Measurements from ENCODE around the gene LRP1B. TPM values are rescaled to one million over a fixed set of nuclear protein-coding genes. Genes with fewer than 3 reads are reported as not detected.
"Not testable (repeated sequence)": the region's sequence is repeated elsewhere in the genome, so short reads cannot be mapped to it uniquely, and the experiment has no call there.

LRP1B gene
- total RNA-seq, 2 donors from 2014 or later: 0.09 to 0.59 TPM

DNA sequence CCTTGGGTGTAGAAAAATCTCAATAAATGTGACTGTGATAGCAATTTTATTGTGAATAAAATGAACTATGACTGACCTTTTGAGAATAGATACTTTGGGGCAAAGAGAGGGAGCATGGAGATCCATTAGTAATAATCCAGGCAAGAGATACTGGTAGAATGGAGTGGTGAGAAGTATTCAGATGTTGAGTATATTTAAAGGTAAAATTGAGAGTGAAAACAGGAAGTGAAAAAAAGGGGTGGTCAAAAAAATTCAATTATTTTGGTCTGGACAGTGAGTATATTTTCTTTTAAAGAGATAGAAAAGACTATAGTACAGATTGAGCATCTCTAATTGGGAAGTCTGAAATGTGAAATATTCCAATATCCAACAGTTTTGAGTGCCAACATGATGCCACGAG lies 1835.0 kb downstream of the LRP1B start:
- intact Hi-C loops (cut with DNase I, micrococcal nuclease): no loop called here
- no peak for ATAC-seq
- DNase-seq: no peak

DNA sequence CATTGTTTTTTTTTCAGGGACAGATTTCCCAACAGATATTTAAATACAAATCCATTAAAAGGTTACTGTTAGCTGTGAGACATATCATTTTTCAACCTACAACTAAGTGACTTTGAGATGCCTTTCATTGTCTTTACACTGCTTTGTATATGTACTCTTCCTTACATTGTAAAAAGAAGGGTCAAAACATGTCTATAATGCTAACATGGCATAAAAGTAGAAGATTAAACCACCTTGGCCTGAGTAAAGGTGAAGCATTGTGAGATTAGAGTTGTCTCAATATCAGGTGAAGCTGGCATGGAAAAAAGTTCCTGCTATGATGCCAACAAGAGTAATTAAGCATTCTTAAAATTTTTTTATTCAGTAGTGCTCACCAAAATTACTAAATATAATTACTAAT lies 1842.1 kb downstream of the LRP1B start:
- no peak for ATAC-seq
- DNase-seq: no peak
- intact Hi-C loops (cut with DNase I, micrococcal nuclease): no loop called here

DNA sequence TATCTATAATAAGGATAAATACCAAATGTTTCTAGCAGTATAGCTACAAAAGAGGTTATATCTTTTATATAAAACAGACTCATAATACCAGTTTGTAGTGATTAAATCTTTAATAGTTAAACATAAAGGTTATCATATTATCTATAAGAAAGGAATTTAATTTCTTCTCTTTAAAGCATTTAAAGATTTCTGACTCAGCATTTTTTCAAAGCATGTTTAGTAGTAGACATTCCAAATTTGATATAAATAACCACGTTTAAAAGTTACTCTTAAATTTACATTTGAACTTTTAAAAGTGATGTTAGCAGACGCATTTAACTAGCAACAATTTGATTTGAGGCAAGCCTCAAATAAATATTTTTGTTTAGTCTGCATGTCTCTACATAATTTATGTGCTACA lies 1842.6 kb downstream of the LRP1B start:
- ATAC-seq: no peak
- DNase-seq: no peak
- intact Hi-C loops (cut with DNase I, micrococcal nuclease): no loop called here

DNA sequence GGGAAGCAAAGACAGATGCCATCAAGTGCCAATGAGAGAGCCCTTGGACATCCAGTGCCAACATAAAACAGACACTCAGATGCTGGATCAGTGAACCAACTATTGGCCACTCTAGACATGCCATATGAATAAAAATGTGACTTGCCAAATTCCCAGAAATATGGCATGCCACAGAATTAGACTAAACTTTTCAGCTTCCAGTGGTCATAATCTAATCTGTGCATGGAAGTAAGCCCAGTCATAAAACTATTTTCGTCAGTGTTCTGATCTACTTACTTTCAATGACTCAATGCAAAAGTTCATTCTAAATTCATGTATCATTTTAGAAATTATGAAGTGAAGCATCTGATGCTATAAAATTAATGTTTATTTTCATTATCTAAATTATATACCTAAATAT lies 1844.4 kb downstream of the LRP1B start:
- ATAC-seq (no peak), DNase-seq (no peak)
- intact Hi-C loops (cut with DNase I, micrococcal nuclease): no loop called here

DNA sequence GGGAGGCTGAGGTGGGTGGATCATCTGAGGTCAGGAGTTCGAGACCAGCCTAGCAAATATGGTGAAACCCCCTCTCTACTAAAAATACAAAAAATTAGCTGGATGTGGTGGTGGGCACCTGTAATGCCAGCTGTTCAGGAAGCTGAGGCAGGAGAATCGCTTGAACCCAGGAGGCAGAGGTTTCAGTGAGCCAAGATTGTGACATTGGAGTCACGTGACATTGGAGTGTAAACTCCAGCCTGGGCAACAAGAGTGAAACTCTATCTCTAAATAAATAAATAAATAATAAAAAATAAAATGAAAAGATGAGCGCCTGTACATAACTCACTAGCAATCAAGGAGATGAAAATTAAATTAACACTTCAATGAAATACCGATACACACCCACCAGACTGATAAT lies 1853.5 kb downstream of the LRP1B start:
- ATAC-seq; DNase-seq; intact Hi-C loops (cut with DNase I, micrococcal nuclease): not testable (repeated sequence)

DNA sequence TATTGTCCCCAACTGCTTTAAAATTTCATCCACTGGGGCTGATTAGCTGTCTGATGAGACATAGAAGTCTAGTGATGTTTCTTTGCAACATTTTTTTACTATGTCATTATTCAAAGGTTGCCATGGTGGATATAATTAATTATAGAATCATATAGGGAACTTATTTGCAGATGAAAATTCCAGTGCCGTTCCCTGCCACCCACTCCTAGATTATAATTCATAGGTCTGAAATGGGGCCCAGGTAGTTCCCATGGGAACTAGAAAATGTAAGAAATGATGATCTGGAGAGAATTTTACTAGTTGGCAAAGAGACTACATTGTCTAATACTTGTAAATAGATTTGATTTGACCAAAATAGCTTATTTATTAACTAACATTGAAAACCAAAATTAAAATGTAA lies 1854.2 kb downstream of the LRP1B start:
- no peak for ATAC-seq
- intact Hi-C loops (cut with DNase I, micrococcal nuclease): no loop called here

DNA sequence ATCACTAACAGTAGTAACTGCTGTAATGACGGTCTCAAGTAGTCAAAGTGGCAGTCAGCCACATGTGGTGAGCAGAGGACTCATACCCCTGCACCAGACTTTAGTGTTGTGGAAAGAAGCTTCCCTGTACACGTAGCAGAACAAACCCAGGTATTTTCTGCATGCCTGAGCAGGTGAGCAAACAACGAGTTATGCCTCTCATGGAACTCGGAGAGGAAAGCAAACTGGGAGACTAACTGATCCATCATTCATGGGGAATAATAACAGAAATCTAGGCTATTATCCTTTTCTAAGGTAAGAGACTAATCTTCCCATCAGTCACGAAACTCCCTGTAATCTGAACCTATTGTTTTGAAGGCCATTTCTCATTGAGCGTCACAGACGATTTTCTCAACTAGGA lies 1855.4 kb downstream of the LRP1B start:
- no peak for ATAC-seq
- intact Hi-C loops (cut with DNase I, micrococcal nuclease): no loop called here
- no peak for DNase-seq

More for the DNA sequence above, 1854.2 kb downstream of the LRP1B start:
- no peak for DNase-seq

DNA sequence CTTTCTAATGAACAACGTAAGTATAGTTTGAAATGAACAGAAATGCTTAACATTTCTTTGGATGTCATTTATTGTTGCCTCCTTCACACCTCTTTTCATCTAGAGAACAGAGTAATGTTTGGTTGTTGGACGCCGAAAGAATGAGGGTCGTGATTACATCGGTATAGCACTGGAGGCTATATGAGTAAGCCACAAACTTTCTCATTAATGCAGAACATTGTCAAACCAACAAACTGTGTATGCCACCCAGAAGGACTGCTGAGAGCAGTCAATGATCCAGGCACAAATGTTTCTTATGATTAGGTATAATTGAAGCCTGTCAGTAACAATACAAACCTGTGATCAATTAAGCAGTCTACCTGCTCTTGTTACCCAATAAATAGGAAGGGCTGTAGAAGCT lies 1855.9 kb downstream of the LRP1B start:
- ATAC-seq (no peak), DNase-seq (no peak)
- intact Hi-C loops (cut with DNase I, micrococcal nuclease): no loop called here

DNA sequence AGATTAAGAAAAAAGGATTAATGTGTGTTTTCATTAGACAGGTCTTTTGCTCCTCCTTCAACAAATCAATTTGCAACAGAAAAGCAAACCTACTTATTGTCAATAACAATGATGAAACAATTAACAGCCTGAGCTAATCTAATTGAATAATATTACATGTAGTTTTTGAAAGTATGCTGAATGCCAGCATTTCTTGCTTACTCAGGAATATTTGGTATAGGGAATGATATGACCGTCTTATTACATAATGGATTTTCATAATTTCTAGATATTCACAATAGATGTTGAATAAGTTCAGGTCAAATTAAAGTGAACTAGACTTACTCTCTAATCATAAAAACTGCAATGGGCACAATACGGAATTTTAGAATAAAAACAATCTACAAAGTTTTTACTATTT lies 1856.9 kb downstream of the LRP1B start:
- no peak for ATAC-seq
- DNase-seq: no peak
- intact Hi-C loops (cut with DNase I, micrococcal nuclease): no loop called here

DNA sequence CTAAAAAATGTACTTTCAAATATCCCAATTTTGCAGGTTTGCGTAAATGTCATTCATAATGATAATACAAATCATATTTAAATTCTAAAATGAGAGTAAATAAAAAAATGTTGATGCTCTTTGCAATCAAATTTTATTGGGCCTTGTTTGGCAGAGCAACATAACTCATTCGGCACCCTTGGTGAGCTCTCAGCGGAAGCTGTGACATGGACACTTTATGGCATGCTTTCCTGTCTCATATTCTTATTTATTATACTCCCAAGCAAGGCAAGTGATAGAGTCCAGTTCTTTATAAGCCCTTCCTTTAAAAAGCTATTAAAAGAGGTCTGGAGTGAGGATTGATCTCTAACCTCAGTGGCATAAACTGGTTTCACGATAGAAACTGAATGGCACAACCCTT lies 1857.4 kb downstream of the LRP1B start:
- ATAC-seq: no peak
- intact Hi-C loops (cut with DNase I, micrococcal nuclease): no loop called here
- DNase-seq: no peak

DNA sequence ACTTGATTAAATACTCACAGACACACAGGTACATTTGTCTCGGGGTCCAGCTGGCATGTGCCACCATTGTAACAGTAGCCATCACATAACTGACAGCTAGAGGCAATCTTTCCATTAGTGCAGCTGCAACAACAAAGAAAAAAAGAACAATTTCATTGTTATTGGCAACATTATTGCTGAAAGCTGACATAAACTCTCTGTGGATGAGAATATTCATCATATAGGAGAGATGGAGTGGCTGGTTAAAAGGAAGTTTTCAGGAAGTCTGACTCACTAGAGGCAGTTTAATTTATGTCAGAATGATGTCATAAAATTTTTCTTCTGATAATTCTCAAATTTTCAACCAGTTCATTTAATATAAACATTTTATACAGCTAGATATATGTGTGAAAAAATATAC lies 1860.6 kb downstream of the LRP1B start:
- DNase-seq (no peak), ATAC-seq (no peak)
- intact Hi-C loops (cut with DNase I, micrococcal nuclease): no loop called here

DNA sequence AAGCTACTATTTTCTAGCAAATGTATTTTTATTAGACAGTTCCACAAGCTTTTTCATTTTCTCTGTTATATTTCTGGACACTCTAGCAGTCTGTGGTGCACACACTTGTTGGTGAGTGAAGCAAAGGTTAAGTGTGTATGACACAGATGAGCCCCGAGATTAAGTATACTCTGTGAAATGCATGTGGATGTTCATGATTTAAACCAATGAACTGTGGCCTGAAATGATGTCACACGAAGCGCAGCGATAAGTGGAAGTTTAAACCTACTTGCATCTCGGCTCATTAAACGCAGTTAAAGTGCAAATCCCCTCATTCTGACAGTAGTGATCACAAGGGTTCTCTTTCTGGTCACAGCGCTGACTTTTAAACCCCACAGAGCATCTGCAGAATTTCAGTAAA lies 1861.8 kb downstream of the LRP1B start:
- DNase-seq (no peak), ATAC-seq (no peak)
- intact Hi-C loops (cut with DNase I, micrococcal nuclease): no loop called here

DNA sequence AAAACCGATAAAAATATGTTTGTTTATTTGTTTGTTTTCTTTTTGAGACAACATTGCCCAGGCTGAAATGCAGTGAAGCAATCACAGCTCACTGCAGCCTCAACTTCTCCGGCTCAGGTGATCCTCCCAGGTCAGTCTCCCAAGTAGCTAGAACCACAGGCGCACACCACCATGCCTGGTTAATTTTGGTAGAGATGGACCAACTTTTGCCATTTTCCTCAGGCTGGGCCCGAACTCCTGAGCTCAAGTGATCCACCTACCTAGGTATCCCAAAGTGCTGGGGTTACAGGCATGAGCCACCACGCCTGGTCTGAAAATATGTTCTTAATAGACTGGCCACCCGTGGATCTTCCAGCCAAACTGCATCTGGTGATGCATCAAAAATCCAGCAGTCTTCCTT lies 1867.9 kb downstream of the LRP1B start:
- intact Hi-C loops (cut with DNase I, micrococcal nuclease): no loop called here
- ATAC-seq (no peak), DNase-seq (no peak)

DNA sequence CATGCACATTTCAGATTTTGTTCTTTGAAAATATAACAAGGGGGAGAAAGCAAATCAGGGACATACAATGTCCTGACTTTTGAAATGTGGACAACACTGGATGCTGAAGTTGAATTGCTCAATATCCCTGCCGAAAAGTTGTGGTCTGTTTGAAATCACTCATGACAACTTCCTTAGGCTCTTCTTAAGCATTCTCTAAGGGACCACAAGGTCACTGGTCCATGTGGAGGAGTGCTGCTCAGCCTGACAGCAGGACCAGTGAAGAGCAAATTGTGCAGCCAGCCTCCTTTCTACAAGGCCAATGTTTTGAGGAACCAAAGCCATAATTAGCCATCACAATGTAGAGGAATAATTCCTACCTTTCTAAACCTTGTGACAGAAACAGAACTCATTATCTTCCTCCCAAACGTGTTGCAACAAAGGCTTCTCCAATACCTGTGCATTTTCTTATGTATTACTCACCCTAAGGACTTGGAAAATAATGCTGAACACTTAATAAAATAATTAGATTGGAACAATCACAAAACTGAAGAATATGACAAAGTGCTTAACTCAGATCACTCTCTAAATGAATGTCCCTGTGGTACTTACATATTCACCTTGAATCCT lies 1873.0 kb downstream of the LRP1B start:
- intact Hi-C loops (cut with DNase I, micrococcal nuclease): no loop called here
- DNase-seq (no peak), ATAC-seq (no peak)

DNA sequence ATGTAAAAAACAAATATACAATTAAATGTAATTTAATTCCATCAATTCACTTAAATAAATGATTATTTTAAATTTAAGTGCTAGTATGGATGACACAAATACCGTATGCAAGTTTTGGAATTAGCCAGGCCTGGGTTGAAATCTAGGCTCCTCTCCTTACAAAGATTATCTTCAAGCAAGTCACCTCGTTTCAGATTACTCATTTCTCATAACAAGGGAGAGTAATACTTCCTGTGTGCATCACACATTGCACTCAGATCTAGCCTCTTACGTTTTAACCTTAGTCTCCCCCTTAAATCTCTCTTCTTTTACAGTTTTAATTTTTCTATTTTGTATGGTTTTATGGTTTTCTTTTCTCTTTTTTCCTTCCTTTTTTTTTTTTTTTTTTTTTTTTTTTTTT lies 1874.7 kb downstream of the LRP1B start:
- DNase-seq (no peak), ATAC-seq (no peak)
- intact Hi-C loops (cut with DNase I, micrococcal nuclease): no loop called here

DNA sequence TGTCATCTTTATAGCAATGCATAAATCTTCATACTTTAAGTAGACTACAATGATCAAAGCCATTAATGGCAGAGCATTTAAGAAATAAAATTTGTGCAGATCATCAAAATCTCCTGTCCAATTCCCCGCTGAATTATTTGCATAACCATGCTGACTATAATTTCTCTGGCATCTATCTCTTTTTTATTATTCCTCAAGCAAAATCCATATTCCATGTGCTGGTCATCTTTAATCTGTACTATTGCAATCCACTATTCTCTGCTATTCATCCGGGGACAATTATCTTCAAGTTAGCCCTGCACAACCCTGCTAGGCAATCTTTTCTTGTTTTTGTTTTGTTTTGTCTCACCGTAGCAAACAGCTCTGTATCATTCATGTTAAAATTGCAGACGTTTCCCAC lies 1881.0 kb downstream of the LRP1B start:
- intact Hi-C loops (cut with DNase I, micrococcal nuclease): no loop called here
- DNase-seq (no peak), ATAC-seq (no peak)

DNA sequence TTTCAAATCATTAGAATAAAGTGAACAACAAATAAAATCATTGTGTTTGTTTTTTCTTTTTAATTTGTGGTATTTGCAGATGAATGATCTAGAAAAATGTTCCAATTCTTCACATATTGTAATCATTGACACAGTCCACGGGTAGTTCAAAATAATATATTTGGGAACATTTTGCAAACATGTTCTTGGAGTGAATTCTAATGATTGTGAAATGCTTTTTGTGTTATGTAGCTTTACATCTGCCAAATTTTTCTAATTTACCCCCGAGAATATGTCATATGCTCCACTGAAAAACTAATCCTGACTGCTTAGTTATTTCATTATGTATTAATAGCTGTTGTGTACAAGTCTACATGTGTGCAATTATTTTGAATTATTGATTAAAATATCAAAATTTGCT lies 1882.2 kb downstream of the LRP1B start:
- no peak for DNase-seq
- ATAC-seq: no peak
- intact Hi-C loops (cut with DNase I, micrococcal nuclease): no loop called here

DNA sequence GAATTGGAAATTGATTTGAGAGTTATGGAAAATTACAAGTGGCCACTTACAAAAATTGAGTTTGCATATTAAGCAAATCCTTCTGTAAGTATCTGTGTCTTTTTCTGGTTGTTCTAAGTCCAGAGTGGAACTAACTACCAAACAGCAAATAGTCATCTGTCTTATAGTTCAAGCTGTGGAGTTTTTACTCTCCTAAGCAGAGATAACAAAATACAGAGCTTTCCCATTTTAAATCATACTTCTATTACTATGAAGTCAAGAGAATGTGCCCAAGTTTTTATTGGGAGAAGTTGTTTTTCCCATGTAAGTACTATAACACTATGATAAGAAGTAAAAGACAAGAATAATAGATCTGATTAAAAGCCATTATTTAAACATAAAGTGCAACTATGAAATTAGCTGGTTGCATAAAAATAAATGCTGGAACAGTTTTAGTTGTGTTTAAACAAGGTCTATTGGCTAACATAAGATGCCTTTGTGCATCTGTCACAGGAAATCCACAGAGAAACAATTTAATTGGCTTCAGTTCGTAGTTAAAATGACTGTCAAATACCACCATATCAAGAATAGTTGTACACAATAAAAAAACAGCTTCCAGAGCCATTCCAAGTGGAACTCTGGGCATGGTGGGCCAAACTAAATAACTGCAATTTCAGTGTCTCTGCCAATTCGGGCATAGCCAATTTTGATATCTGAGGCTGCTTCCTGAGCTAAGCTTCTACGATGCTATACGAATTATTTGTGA lies 1883.2 kb downstream of the LRP1B start:
- DNase-seq (no peak), ATAC-seq (no peak)
- intact Hi-C loops (cut with DNase I, micrococcal nuclease): no loop called here

DNA sequence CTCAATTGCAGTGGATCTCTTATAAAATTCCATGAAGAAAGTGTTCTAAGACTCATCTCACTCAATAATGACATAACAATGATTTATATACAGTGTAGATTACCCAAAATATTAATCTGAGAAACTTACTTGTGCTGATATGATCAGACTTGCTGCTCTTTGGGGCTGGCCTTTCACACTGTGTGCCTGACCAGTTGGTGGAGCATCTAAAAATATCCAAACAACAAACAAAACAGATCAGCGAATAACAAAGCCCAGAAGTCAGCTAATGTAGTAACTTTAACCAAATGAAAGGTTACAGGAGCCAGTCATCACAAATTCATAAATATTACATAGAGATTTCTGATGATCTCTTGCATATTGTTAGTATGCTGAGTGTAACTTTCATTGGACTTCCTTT lies 1883.9 kb downstream of the LRP1B start:
- no peak for ATAC-seq
- intact Hi-C loops (cut with DNase I, micrococcal nuclease): no loop called here
- no peak for DNase-seq

DNA sequence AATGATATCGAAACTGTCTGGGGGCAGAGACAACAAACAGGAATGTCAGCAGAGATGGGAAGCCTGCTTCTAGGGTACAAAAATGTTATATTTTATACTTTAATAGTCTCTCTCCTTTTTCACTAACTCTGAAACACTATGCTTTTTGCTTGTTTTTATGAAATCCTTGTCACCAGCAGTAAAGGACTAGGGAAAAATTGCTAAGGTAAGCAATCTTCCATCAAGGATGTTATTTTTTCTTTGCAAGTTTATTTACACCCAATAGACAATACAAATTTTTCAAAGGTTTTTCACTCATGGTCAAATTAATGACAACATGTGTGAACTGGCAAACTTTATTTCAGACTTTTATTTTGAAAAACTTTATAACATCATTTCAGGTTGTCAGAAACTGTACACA lies 1884.8 kb downstream of the LRP1B start:
- ATAC-seq: no peak
- DNase-seq: no peak
- intact Hi-C loops (cut with DNase I, micrococcal nuclease): no loop called here

DNA sequence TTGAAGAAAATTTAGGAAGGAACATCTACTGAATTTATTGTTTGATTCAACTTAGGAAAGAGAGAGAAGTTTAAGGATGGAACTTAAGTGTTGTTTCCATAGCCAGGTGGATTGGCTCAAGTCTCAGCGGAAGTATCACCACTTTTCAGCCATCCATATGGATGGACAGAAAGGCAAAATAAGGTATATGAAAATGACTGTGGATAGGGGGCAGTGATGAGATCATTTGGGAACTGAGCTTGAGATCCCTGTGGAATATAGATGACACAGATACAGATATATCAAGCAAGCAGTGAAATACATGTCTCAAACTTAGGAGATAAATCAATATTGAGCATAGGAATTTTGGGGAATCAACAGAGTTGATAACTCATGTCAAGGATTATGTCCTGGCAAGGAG lies 1887.9 kb downstream of the LRP1B start:
- DNase-seq (no peak), ATAC-seq (no peak)
- intact Hi-C loops (cut with DNase I, micrococcal nuclease): no loop called here
